ENCODE results near the gene LTB. TPM values are rescaled to one million over a fixed set of nuclear protein-coding genes. Genes with fewer than 3 reads are reported as not detected.

The LTB gene
- total and polyA plus RNA-seq, 2 of the 13 experiments (the other 11 are each of a cell fraction or from before 2014, with no cell fraction given) = 0.09 to 0.22 TPM

DNA sequence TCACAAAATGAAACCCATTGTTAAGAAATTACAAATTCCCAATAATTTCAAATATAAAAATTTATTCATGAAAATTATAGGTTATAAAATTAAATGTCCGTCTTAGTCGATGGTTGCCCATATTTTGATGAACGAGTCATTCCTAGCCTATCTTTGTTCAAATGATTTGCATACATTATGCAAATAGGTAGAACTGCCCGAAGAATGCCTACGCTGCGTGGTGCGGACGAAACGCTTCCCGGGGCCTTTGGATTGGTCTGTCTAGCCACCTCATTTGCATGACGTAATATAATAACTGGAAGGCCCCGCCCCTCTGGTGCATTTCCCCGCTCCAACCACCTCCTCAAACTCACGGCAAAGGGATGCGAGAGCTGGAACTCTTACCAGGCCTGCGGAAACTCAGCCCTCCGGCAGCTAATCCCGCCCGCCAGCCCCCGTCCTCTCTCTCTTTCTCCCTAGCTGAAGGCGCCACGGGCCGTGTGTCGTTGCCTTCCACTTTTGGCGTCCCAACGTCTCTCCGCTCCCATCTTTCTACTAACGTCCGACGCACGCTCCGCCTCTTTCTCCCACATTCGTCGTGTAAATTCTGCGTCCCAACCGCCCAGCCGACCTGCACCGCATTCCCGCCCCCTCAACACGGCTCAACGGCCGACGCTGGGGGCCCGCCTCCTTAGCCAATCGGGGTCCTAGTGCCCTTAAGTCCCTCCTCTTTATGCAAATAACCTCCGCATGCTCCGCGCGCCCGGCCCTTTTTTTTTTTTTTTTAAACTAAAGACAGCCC is 37.8 kb upstream of the LTB start (continued):
- TF ChIP-seq, protein P1, sequence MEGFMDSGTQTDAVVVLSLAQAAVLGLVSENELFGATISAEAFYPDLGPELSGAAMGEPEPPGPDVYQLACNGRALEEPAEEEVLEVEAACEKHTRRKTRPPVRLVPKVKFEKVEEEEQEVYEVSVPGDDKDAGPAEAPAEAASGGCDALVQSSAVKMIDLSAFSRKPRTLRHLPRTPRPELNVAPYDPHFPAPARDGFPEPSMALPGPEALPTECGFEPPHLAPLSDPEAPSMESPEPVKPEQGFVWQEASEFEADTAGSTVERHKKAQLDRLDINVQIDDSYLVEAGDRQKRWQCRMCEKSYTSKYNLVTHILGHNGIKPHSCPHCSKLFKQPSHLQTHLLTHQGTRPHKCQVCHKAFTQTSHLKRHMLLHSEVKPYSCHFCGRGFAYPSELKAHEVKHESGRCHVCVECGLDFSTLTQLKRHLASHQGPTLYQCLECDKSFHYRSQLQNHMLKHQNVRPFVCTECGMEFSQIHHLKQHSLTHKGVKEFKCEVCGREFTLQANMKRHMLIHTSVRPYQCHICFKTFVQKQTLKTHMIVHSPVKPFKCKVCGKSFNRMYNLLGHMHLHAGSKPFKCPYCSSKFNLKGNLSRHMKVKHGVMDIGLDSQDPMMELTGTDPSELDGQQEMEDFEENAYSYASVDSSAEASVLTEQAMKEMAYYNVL (CRISPR knock-in tag; IDR thresholded peaks at IDR 0.05; ENCODE audit: borderline replicate concordance) = no peak
- no peak for TF ChIP-seq MYNN (CRISPR knock-in tag; IDR thresholded peaks at IDR 0.05; ENCODE audit: low read depth)
- TF ChIP-seq HNRNPL (IDR thresholded peaks at IDR 0.05; ENCODE audit: low read depth, low read length) = 0 out of 2 replicates have a peak, but pooled peaks have one; percentile 31
- TF ChIP-seq ZNF451 (CRISPR knock-in tag; IDR thresholded peaks at IDR 0.05) = peak; percentile 33; the same call in 1 of the 2 replicates
- TF ChIP-seq ZNF292 (CRISPR knock-in tag; IDR thresholded peaks at IDR 0.05; ENCODE audit: borderline replicate concordance, low read depth) = no peak
- peak; percentile 84; the same call in 1 of the 2 replicates for TF ChIP-seq ATF7-NPFF (CRISPR knock-in tag; IDR thresholded peaks at IDR 0.05; ENCODE audit: low read depth)
- TF ChIP-seq RORA (CRISPR knock-in tag; IDR thresholded peaks at IDR 0.05) = no peak
- no peak; the same call in 1 of the 2 replicates for TF ChIP-seq ZNF605 (CRISPR knock-in tag; IDR thresholded peaks at IDR 0.05)
- TF ChIP-seq, protein P2, sequence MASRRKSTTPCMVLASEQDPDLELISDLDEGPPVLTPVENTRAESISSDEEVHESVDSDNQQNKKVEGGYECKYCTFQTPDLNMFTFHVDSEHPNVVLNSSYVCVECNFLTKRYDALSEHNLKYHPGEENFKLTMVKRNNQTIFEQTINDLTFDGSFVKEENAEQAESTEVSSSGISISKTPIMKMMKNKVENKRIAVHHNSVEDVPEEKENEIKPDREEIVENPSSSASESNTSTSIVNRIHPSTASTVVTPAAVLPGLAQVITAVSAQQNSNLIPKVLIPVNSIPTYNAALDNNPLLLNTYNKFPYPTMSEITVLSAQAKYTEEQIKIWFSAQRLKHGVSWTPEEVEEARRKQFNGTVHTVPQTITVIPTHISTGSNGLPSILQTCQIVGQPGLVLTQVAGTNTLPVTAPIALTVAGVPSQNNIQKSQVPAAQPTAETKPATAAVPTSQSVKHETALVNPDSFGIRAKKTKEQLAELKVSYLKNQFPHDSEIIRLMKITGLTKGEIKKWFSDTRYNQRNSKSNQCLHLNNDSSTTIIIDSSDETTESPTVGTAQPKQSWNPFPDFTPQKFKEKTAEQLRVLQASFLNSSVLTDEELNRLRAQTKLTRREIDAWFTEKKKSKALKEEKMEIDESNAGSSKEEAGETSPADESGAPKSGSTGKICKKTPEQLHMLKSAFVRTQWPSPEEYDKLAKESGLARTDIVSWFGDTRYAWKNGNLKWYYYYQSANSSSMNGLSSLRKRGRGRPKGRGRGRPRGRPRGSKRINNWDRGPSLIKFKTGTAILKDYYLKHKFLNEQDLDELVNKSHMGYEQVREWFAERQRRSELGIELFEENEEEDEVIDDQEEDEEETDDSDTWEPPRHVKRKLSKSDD (CRISPR knock-in tag; IDR thresholded peaks at IDR 0.05; ENCODE audit: low read depth) = peak; percentile 93
- TF ChIP-seq, protein P3, sequence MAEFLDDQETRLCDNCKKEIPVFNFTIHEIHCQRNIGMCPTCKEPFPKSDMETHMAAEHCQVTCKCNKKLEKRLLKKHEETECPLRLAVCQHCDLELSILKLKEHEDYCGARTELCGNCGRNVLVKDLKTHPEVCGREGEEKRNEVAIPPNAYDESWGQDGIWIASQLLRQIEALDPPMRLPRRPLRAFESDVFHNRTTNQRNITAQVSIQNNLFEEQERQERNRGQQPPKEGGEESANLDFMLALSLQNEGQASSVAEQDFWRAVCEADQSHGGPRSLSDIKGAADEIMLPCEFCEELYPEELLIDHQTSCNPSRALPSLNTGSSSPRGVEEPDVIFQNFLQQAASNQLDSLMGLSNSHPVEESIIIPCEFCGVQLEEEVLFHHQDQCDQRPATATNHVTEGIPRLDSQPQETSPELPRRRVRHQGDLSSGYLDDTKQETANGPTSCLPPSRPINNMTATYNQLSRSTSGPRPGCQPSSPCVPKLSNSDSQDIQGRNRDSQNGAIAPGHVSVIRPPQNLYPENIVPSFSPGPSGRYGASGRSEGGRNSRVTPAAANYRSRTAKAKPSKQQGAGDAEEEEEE (CRISPR knock-in tag; IDR thresholded peaks at IDR 0.05; ENCODE audit: borderline replicate concordance) = no peak; the same call in 1 of the 2 replicates
- no peak for TF ChIP-seq ZNF274 (CRISPR knock-in tag; IDR thresholded peaks at IDR 0.05)
- no peak; the same call in 1 of the 2 replicates for TF ChIP-seq KDM5B (CRISPR knock-in tag; IDR thresholded peaks at IDR 0.05; ENCODE audit: borderline replicate concordance)
- no peak for TF ChIP-seq ZNF3 (CRISPR knock-in tag; IDR thresholded peaks at IDR 0.05)
- no peak for TF ChIP-seq GLI4 (CRISPR knock-in tag; IDR thresholded peaks at IDR 0.05; ENCODE audit: borderline replicate concordance)
- no peak for TF ChIP-seq FOXP1 (IDR thresholded peaks at IDR 0.05)
- TF ChIP-seq FOXP1 (CRISPR knock-in tag; IDR thresholded peaks at IDR 0.05) = peak; percentile 45; the same call in 1 of the 2 replicates
- TF ChIP-seq, protein P4, sequence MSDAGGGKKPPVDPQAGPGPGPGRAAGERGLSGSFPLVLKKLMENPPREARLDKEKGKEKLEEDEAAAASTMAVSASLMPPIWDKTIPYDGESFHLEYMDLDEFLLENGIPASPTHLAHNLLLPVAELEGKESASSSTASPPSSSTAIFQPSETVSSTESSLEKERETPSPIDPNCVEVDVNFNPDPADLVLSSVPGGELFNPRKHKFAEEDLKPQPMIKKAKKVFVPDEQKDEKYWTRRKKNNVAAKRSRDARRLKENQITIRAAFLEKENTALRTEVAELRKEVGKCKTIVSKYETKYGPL (CRISPR knock-in tag; IDR thresholded peaks at IDR 0.05) = peak; percentile 53; the same call in 1 of the 2 replicates
- TF ChIP-seq SOX5 (CRISPR knock-in tag; IDR thresholded peaks at IDR 0.05; ENCODE audit: borderline replicate concordance) = 0 out of 2 replicates have a peak, but pooled peaks have one; percentile 49
- no peak for TF ChIP-seq REXO4 (CRISPR knock-in tag; IDR thresholded peaks at IDR 0.05; ENCODE audit: borderline replicate concordance)
- TF ChIP-seq SP2 (CRISPR knock-in tag; IDR thresholded peaks at IDR 0.05) = peak; percentile 74
- TF ChIP-seq, protein P5, sequence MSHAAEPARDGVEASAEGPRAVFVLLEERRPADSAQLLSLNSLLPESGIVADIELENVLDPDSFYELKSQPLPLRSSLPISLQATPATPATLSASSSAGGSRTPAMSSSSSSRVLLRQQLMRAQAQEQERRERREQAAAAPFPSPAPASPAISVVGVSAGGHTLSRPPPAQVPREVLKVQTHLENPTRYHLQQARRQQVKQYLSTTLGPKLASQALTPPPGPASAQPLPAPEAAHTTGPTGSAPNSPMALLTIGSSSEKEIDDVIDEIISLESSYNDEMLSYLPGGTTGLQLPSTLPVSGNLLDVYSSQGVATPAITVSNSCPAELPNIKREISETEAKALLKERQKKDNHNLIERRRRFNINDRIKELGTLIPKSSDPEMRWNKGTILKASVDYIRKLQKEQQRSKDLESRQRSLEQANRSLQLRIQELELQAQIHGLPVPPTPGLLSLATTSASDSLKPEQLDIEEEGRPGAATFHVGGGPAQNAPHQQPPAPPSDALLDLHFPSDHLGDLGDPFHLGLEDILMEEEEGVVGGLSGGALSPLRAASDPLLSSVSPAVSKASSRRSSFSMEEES (CRISPR knock-in tag; IDR thresholded peaks at IDR 0.05) = peak; percentile 30
